Measurements from ENCODE around the gene MOGAT2. TPM values are rescaled to one million over a fixed set of nuclear protein-coding genes. Genes with fewer than 3 reads are reported as not detected.
A peak's percentile ranks its signal among the peaks of the same experiment; 100 is the strongest.

The MOGAT2 gene
- total and polyA plus RNA-seq, 2 donors (not counting 1 experiment from before 2014, with no cell fraction given), result not detected

DNA sequence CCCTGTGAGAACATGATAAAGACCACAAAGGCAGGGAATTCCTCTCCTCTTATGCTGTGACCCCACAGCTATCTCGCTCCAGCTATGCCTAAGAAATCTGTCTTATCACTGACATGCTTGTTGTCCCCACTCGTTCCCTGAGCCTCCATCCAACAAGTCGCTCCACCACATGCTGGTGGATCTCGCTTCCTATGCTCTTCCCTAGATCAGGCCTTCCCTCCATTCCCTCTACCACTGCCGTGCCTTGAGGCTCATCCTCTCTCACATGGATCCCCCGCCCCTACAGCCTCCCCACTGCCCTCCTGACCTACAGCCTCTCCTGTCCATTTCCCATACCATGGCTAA, 49.6 kb downstream of the MOGAT2 start:
- DNase-seq (ENCODE audit: low read depth in 2 of 2), result no peak
- no peaks in the 10 kb centered on the region for H3K4me1 ChIP-seq (ENCODE audit: control insufficient read depth, extremely low read depth, insufficient read depth, low read length)
- no peaks in the 10 kb centered on the region for H3K36me3 ChIP-seq (ENCODE audit: control insufficient read depth, insufficient read depth, low read length)
- no peak overlapping the region for H2AFZ ChIP-seq (ENCODE audit: low read length)
- no peaks in the 10 kb centered on the region for H4K20me1 ChIP-seq (ENCODE audit: control insufficient read depth, extremely low read depth, insufficient read depth, low read length)
- peaks cover 36% of the 10 kb centered on the region for H3K27me3 ChIP-seq (ENCODE audit: control insufficient read depth, insufficient read depth, low read length)
- H3K79me2 ChIP-seq (ENCODE audit: control insufficient read depth, insufficient read depth, low read length), result no peaks in the 10 kb centered on the region
- no peak overlapping the region for H3K9ac ChIP-seq (ENCODE audit: insufficient read depth, low read length)
- no peaks in the 10 kb centered on the region for H3K9me3 ChIP-seq (ENCODE audit: control insufficient read depth, insufficient read depth, low read depth, low read length)
- TF ChIP-seq, protein P1, sequence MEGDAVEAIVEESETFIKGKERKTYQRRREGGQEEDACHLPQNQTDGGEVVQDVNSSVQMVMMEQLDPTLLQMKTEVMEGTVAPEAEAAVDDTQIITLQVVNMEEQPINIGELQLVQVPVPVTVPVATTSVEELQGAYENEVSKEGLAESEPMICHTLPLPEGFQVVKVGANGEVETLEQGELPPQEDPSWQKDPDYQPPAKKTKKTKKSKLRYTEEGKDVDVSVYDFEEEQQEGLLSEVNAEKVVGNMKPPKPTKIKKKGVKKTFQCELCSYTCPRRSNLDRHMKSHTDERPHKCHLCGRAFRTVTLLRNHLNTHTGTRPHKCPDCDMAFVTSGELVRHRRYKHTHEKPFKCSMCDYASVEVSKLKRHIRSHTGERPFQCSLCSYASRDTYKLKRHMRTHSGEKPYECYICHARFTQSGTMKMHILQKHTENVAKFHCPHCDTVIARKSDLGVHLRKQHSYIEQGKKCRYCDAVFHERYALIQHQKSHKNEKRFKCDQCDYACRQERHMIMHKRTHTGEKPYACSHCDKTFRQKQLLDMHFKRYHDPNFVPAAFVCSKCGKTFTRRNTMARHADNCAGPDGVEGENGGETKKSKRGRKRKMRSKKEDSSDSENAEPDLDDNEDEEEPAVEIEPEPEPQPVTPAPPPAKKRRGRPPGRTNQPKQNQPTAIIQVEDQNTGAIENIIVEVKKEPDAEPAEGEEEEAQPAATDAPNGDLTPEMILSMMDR (conservative IDR thresholded peaks at IDR 0.05 in 1 of 2, IDR thresholded peaks at IDR 0.05 in 1 of 2; ENCODE audit: low read depth in 1 of 2, low read length in 2 of 2), result no peak
- TF ChIP-seq EZH2 (IDR thresholded peaks at IDR 0.05; ENCODE audit: low read length, missing control alignments), result no peak
- H3K4me2 ChIP-seq (ENCODE audit: extremely low read depth, insufficient read depth, low read length), result no peak overlapping the region
- no peak overlapping the region for H3K4me3 ChIP-seq (replicated peaks in 1 of 4; ENCODE audit: control extremely low read depth in 1 of 4, insufficient read depth in 1 of 4, low read depth in 3 of 4, low read length in 4 of 4)
- H3K27ac ChIP-seq (ENCODE audit: insufficient read depth, low read length), result no peak overlapping the region

DNA sequence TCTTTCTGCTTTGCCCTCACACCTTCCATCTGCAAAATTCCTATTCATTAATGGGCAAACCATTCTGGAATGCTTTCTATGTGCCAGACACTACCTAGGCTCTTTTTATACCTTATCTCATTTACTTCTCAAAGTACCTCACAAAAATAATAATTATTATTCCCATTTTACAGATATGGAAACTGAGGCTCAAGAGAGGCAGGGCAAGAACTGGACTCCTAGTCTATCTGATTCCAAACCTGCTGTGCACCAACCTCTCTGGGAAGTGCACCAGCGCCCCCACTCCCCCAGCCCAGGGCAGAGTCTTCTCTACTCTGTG, 50.1 kb downstream of the MOGAT2 start:
- H3K79me2 ChIP-seq (ENCODE audit: control insufficient read depth, insufficient read depth, low read length), result no peaks in the 10 kb centered on the region
- DNase-seq (ENCODE audit: low read depth in 2 of 2), result no peak
- H4K20me1 ChIP-seq (ENCODE audit: control insufficient read depth, extremely low read depth, insufficient read depth, low read length), result no peaks in the 10 kb centered on the region
- H3K4me1 ChIP-seq (ENCODE audit: control insufficient read depth, extremely low read depth, insufficient read depth, low read length), result no peaks in the 10 kb centered on the region
- TF ChIP-seq, protein P1 (conservative IDR thresholded peaks at IDR 0.05 in 1 of 2, IDR thresholded peaks at IDR 0.05 in 1 of 2; ENCODE audit: low read depth in 1 of 2, low read length in 2 of 2), result no peak
- no peak for TF ChIP-seq EZH2 (IDR thresholded peaks at IDR 0.05; ENCODE audit: low read length, missing control alignments)
- no peak overlapping the region for H3K27ac ChIP-seq (ENCODE audit: insufficient read depth, low read length)
- H3K9me3 ChIP-seq (ENCODE audit: control insufficient read depth, insufficient read depth, low read depth, low read length), result no peaks in the 10 kb centered on the region
- H3K9ac ChIP-seq (ENCODE audit: insufficient read depth, low read length), result no peak overlapping the region
- H2AFZ ChIP-seq (ENCODE audit: low read length), result no peak overlapping the region
- no peak overlapping the region for H3K4me2 ChIP-seq (ENCODE audit: extremely low read depth, insufficient read depth, low read length)
- H3K4me3 ChIP-seq (replicated peaks in 1 of 4; ENCODE audit: control extremely low read depth in 1 of 4, insufficient read depth in 1 of 4, low read depth in 3 of 4, low read length in 4 of 4), result no peak overlapping the region
- H3K27me3 ChIP-seq (ENCODE audit: control insufficient read depth, insufficient read depth, low read length), result peaks cover 36% of the 10 kb centered on the region
- no peaks in the 10 kb centered on the region for H3K36me3 ChIP-seq (ENCODE audit: control insufficient read depth, insufficient read depth, low read length)

DNA sequence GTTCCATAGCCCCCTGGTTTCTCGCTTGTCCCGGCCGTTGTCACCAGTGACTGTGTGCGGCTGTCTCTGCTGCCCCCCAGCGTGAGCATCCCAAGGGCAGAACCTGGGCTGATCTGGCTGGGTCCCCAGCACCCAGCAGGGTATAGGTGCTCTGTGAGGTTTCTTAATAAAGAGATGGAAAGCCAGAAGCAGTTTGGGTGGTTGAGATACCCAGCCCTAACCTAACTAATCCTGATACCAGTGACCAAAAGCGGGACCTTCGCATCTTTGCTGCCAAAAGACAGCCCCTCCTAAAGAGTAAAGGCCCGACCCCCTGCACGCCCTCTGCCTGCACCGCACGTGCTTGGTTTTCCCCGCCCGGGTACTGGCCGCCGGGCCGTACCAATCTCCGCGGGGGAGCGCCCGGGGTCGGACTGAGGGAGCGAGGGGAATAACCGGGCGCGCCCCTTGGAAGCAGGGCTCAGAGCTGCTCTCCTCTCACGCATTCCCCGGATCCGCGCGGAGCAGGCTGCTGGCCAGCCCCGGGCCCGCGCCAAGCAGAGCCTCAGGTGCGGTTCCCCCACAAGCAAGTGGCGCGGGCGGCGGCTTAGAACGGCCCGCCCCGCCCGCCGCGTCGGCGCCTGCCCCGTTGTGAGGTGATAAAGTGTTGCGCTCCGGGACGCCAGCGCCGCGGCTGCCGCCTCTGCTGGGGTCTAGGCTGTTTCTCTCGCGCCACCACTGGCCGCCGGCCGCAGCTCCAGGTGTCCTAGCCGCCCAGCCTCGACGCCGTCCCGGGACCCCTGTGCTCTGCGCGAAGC, 50.7 kb downstream of the MOGAT2 start, which contains the start of gene DGAT2:
Gene DGAT2 (plus strand): TSS at position 667 of the 797 bp plus-strand sequence. CDS start 214 bp downstream, outside the sequence.
- Histone ChIP-seq H3K27ac (ENCODE audit: insufficient read depth, low read length) (no peak within 1 kb of the TSS), H3K27me3 (ENCODE audit: control insufficient read depth, insufficient read depth, low read length) (peaks cover 36% of the 10 kb centered on the region), H3K79me2 (ENCODE audit: control insufficient read depth, insufficient read depth, low read length) (no peaks in the 10 kb centered on the region), H4K20me1 (ENCODE audit: control insufficient read depth, extremely low read depth, insufficient read depth, low read length) (no peaks in the 10 kb centered on the region), H3K4me1 (ENCODE audit: control insufficient read depth, extremely low read depth, insufficient read depth, low read length) (no peaks in the 10 kb centered on the region), H3K4me2 (ENCODE audit: extremely low read depth, insufficient read depth, low read length) (peak within 1 kb of the TSS; percentile 70), H3K4me3 (replicated peaks in 1 of 4; ENCODE audit: control extremely low read depth in 1 of 4, insufficient read depth in 1 of 4, low read depth in 3 of 4, low read length in 4 of 4) (peak within 1 kb of the TSS; percentile 28 to 51 (median 30)), H2AFZ (ENCODE audit: low read length) (peak within 1 kb of the TSS; percentile 48), H3K9me3 (ENCODE audit: control insufficient read depth, insufficient read depth, low read depth, low read length) (no peaks in the 10 kb centered on the region), H3K36me3 (ENCODE audit: control insufficient read depth, insufficient read depth, low read length) (no peaks in the 10 kb centered on the region), H3K9ac (ENCODE audit: insufficient read depth, low read length) (peak within 1 kb of the TSS; percentile 69)
- TF ChIP-seq, protein P1 (conservative IDR thresholded peaks at IDR 0.05 in 1 of 2, IDR thresholded peaks at IDR 0.05 in 1 of 2; ENCODE audit: low read depth in 1 of 2, low read length in 2 of 2), result peak in 1 of 2 donors; percentile 6
- TF ChIP-seq EZH2 (IDR thresholded peaks at IDR 0.05; ENCODE audit: low read length, missing control alignments), result no peak
- DNase-seq (ENCODE audit: low read depth in 2 of 2), result peak; percentile 47 to 66

All from fibroblast of lung (primary cell).